PC-3 (cell line): ENCODE measurements around the gene LINGO4. TPM values are rescaled to one million over a fixed set of nuclear protein-coding genes. Genes with fewer than 3 reads are reported as not detected.
"Not testable (repeated sequence)": the region's sequence is repeated elsewhere in the genome, so short reads cannot be mapped to it uniquely, and the experiment has no call there.

Experiments used
- ATAC-seq: fragments of 200-7000 bp; cut with Tn5 transposase; 2 replicates; pipeline ENCODE4 v1.9.1; 2020; ENCODE audit warnings: mild to moderate bottlenecking, moderate library complexity
- BruUV-seq: library from RNA; stranded (reverse); fragments of 400-500 nt; replicated peaks from 2 replicates; lab custom pipeline; 2021; lab: Mats Ljungman, UMichigan
- CTCF ChIA-PET: fragments of 300-600 bp; sonication (Branson Sonifier 250); formaldehyde crosslinking; loops from one replicate; lab custom pipeline; 2022; ENCODE audit warnings: antibody characterized with exemption; lab: Charles Lee
- POLR2A ChIA-PET: fragments of 300-600 bp; sonication (Branson Sonifier 250); formaldehyde crosslinking; loops from one replicate; lab custom pipeline; 2022; ENCODE audit warnings: antibody characterized with exemption; ENCODE audit not compliant: unreplicated experiment; lab: Charles Lee
- DNase-seq: peaks from one replicate; pipeline ENCODE4 v3.0.0-alpha.2; 2015
- H2AFZ ChIP-seq: fragments of 300-600 bp; sonication (generic); 2 replicates; pipeline ENCODE4 v1.6.0; 2016; ENCODE audit warnings: antibody characterized with exemption, low read length
- H3F3A ChIP-seq: fragments of 300-600 bp; sonication (generic); one replicate; pipeline ENCODE4 v1.6.0; 2017; ENCODE audit warnings: antibody characterized with exemption, low read length, control low read depth, mild to moderate bottlenecking; ENCODE audit not compliant: unreplicated experiment
- H3K27ac ChIP-seq: fragments of 300-600 bp; sonication (generic); 2 replicates; pipeline ENCODE4 v1.5.1; 2016; ENCODE audit warnings: mild to moderate bottlenecking, low read length
- H3K27me3 ChIP-seq: fragments of 300-600 bp; sonication (generic); 2 replicates; pipeline ENCODE4 v1.6.1; 2016; ENCODE audit warnings: low read length, mixed read lengths
- H3K36me3 ChIP-seq: fragments of 300-600 bp; sonication (generic); 2 replicates; pipeline ENCODE4 v1.6.1; 2016; ENCODE audit warnings: low read depth, mixed run types, low read length, mixed read lengths
- H3K4me1 ChIP-seq: fragments of 300-600 bp; sonication (generic); 2 replicates; pipeline ENCODE4 v1.5.1; 2016; ENCODE audit warnings: low read length; ENCODE audit not compliant: insufficient read depth
- H3K4me2 ChIP-seq: fragments of 300-600 bp; sonication (generic); 2 replicates; pipeline ENCODE4 v1.6.0; 2016; ENCODE audit warnings: low read length
- H3K4me3 ChIP-seq: fragments of 300-600 bp; sonication (generic); 2 replicates; pipeline ENCODE4 v1.5.1; 2016; ENCODE audit warnings: mild to moderate bottlenecking, low read length, mixed read lengths
- H3K79me2 ChIP-seq: fragments of 300-600 bp; sonication (generic); 2 replicates; pipeline ENCODE4 v1.6.1; 2017; ENCODE audit warnings: low read length, mixed read lengths
- H3K9ac ChIP-seq: fragments of 300-600 bp; sonication (generic); 2 replicates; pipeline ENCODE4 v1.6.0; 2016; ENCODE audit warnings: mild to moderate bottlenecking, low read length
- H3K9me2 ChIP-seq: fragments of 300-600 bp; sonication (generic); replicated peaks from 2 replicates; pipeline ENCODE4 v1.6.1; 2016; ENCODE audit warnings: mixed run types, low read length, mixed read lengths
- H3K9me3 ChIP-seq: fragments of 300-600 bp; sonication (generic); 2 replicates; pipeline ENCODE4 v1.6.1; 2016; ENCODE audit warnings: low read length, mixed read lengths
- H4K20me1 ChIP-seq: fragments of 300-600 bp; sonication (generic); 2 replicates; pipeline ENCODE4 v1.6.1; 2016; ENCODE audit warnings: low read length, mixed read lengths
- CTCF ChIP-seq: fragments of 300-600 bp; sonication (generic); conservative IDR thresholded peaks from 2 replicates; pipeline ENCODE4 v1.5.1; 2017; ENCODE audit warnings: antibody characterized with exemption, low read depth, mild to moderate bottlenecking, low read length
- EZH2 ChIP-seq: fragments of 300-600 bp; sonication (generic); IDR thresholded peaks from one replicate; pipeline ENCODE4 v1.6.1; 2017; ENCODE audit warnings: antibody characterized with exemption, mild to moderate bottlenecking, low read length; ENCODE audit not compliant: unreplicated experiment
- EZH2phosphoT487 ChIP-seq: fragments of 300-600 bp; sonication (generic); IDR thresholded peaks from 2 replicates; pipeline ENCODE4 v1.6.1; 2018; ENCODE audit warnings: mild to moderate bottlenecking, antibody characterized with exemption, low read length, borderline replicate concordance
- intact Hi-C: fragments of 100-400 bp; cut with micrococcal nuclease; formaldehyde crosslinking; loops from 2 replicates; pipeline ENCODE4 v1.9.0; 2023
- total RNA-seq: library from RNA; depleted of rRNA; stranded (reverse); fragments of >200 nt; gene quantifications from 2 replicates; pipeline ENCODE4 v1.2.3, GENCODE V29; 2014

The LINGO4 gene
- total RNA-seq, 1 experiment from 2014 or later: not detected

DNA sequence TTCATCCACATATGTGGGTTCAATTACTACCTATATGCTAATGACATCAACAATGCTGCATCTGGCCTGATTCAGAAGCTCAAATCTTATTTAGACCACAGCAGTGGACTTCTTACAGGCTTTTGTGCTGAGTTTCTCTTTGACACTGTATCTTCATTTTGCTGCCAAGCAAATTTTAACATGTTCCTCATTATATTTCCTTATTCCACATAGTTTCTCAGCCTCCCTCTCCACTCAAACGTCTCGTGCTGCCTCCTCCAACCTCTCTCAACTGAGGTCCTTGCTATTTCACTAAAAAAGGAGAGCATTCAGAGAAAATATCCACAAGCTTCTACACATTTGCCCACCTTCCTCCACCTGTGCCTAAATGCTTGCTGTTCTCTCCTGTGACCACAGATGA lies 21.4 kb downstream of the LINGO4 start:
- H3K9ac ChIP-seq: no peak overlapping the region
- no peaks in the 10 kb centered on the region for H3F3A ChIP-seq
- DNase-seq: no peak
- H3K27me3 ChIP-seq: no peaks in the 10 kb centered on the region
- H3K9me2 ChIP-seq: no peaks in the 10 kb centered on the region
- H3K4me2 ChIP-seq: no peak overlapping the region
- no peak for ATAC-seq
- H4K20me1 ChIP-seq: no peaks in the 10 kb centered on the region
- H3K36me3 ChIP-seq: 0 out of 2 replicates have a peak, but pooled peaks cover 3% of the 10 kb centered on the region
- no peaks in the 10 kb centered on the region for H3K9me3 ChIP-seq
- no peak overlapping the region for H3K27ac ChIP-seq
- H3K79me2 ChIP-seq: no peaks in the 10 kb centered on the region
- ChIA-PET CTCF (no interaction called here), POLR2A (no interaction called here)
- no peak overlapping the region for H3K4me3 ChIP-seq
- H2AFZ ChIP-seq: no peak overlapping the region
- no peaks in the 10 kb centered on the region for H3K4me1 ChIP-seq
- BruUV-seq: no TSS peak
- intact Hi-C loops: no loop called here
- TF ChIP-seq CTCF (no peak), EZH2phosphoT487 (no peak), EZH2 (no peak)

- H3K27me3 ChIP-seq: no peaks in the 10 kb centered on the region
- no peak overlapping the region for H3K27ac ChIP-seq
- H3K4me2 ChIP-seq: no peak overlapping the region
- H3K9me2 ChIP-seq: no peaks in the 10 kb centered on the region
- H2AFZ ChIP-seq: no peak overlapping the region
- TF ChIP-seq EZH2: no peak
- TF ChIP-seq EZH2phosphoT487: no peak
- TF ChIP-seq CTCF: no peak
- intact Hi-C loops: no loop called here
- H3K9ac ChIP-seq: no peak overlapping the region
- ChIA-PET CTCF (no interaction called here), POLR2A (no interaction called here)
- DNase-seq: no peak
- H3K4me1 ChIP-seq: no peaks in the 10 kb centered on the region
- H4K20me1 ChIP-seq: no peaks in the 10 kb centered on the region
- no TSS peak for BruUV-seq
- no peak for ATAC-seq
- H3F3A ChIP-seq: no peaks in the 10 kb centered on the region
- 0 out of 2 replicates have a peak, but pooled peaks cover 3% of the 10 kb centered on the region for H3K36me3 ChIP-seq
- H3K4me3 ChIP-seq: no peak overlapping the region
- no peaks in the 10 kb centered on the region for H3K79me2 ChIP-seq
- H3K9me3 ChIP-seq: no peaks in the 10 kb centered on the region
These were observed 22.5 kb downstream of the LINGO4 start for GRCh38 chr1:151782741-151783140.

GRCh38 chr1:151782026-151782425 lies 23.2 kb downstream of the LINGO4 start:
- POLR2A ChIA-PET, CTCF ChIA-PET, H3F3A ChIP-seq, H3K36me3 ChIP-seq, H4K20me1 ChIP-seq, BruUV-seq, H2AFZ ChIP-seq, H3K4me3 ChIP-seq, H3K27ac ChIP-seq, H3K9ac ChIP-seq, H3K4me1 ChIP-seq, DNase-seq, H3K4me2 ChIP-seq, H3K9me2 ChIP-seq, H3K27me3 ChIP-seq, H3K9me3 ChIP-seq, ATAC-seq, H3K79me2 ChIP-seq, intact Hi-C loops: not testable (repeated sequence)

DNA sequence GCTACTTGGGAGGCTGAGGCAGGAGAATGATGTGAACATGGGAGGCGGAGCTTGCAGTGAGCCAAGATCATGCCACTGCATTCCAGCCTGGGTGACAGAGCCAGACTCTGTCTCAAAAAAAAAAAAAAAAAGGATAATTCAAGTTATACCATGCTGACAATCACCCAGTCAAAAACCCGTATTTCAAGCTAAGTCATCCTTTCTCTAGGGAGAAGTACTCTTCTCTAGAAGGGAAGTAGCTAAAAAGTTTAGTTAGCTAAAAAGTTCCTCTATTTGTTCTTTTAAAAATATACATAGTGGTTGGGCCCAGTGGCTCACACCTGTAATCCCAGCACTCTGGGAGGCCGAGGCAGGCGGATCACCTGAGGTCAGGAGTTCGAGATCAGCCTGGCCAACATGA lies 24.5 kb downstream of the LINGO4 start:
- H2AFZ ChIP-seq, H3K9ac ChIP-seq, DNase-seq, H3K4me2 ChIP-seq, intact Hi-C loops, H3K9me2 ChIP-seq, H3K27me3 ChIP-seq, H3K9me3 ChIP-seq, CTCF ChIA-PET, ATAC-seq, H3K4me1 ChIP-seq, BruUV-seq, H3F3A ChIP-seq, H3K79me2 ChIP-seq, H4K20me1 ChIP-seq, H3K27ac ChIP-seq, H3K36me3 ChIP-seq, H3K4me3 ChIP-seq: not testable (repeated sequence)
- POLR2A ChIA-PET: interaction anchor here (0.6 to 0.8 kb wide), 2 partner anchors 18 to 480 kb away, joined by 3 read pairs; no protein-coding TSS in a partner anchor
